ENCODE measurements around the gene PRAMEF6.
"Not testable (repeated sequence)": the region's sequence is repeated elsewhere in the genome, so short reads cannot be mapped to it uniquely, and the experiment has no call there.

DNA sequence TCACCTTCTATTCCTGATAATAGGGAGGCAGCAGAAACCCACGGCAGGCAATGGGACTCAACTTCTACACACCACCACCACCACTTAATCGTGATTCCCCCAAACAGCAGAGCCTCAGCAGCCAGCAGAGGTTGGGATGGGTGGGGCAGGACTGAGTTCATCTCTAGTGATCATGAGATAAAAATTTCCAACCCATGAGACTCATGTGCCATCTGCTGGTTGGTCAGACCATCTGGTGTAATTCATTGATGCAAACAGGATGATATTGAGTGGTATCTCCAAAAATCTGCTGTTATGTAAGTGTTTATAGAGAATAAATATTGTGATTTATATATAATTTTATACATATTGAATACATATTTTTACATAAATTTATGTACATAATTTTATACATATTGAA is 25.6 kb downstream of the PRAMEF6 start:
- not testable (repeated sequence) for TF ChIP-seq ELF4 (IDR thresholded peaks at IDR 0.05); HDGF (IDR thresholded peaks at IDR 0.05; ENCODE audit: borderline replicate concordance); LEF1 (IDR thresholded peaks at IDR 0.05; ENCODE audit: borderline replicate concordance)

Data from HEK293T (cell line).